Activated T-helper 1 cell treated with anti-CD3 and anti-CD28 coated beads, Interleukin-12 subunit alpha, Interleukin-12 subunit beta, Interleukin-2, Interleukin-4 antibody, amounts not matched to agents 30 ng/mL and 10 ng/mL and 1 ng/mL, durations not matched to agents 14 hours and 24 hours and 36 hours (primary cell): ENCODE data around the gene ROBO2. TPM values are rescaled to one million over a fixed set of nuclear protein-coding genes. Genes with fewer than 3 reads are reported as not detected.

Source experiments
- DNase-seq: peaks from one replicate; pipeline ENCODE4 v3.0.0; 2021; ENCODE audit warnings: low spot score
- H3K27ac Mint-ChIP-seq: one replicate; pipeline ENCODE4 v1.8.0; 2021; ENCODE audit warnings: mild to moderate bottlenecking, mixed read lengths
- H3K27me3 Mint-ChIP-seq: one replicate; pipeline ENCODE4 v1.8.0; 2022; ENCODE audit warnings: mild to moderate bottlenecking, moderate library complexity, mixed read lengths; ENCODE audit not compliant: insufficient read depth
- H3K36me3 Mint-ChIP-seq: one replicate; pipeline ENCODE4 v1.8.0; 2021; ENCODE audit warnings: low read depth, mixed read lengths
- H3K4me1 Mint-ChIP-seq: one replicate; pipeline ENCODE4 v1.8.0; 2021; ENCODE audit warnings: low read depth, mixed read lengths
- H3K4me3 Mint-ChIP-seq: one replicate; pipeline ENCODE4 v1.8.0; 2021; ENCODE audit warnings: mild to moderate bottlenecking, moderate library complexity, mixed read lengths
- H3K9me3 Mint-ChIP-seq: one replicate; pipeline ENCODE4 v1.8.0; 2021; ENCODE audit warnings: mixed read lengths
- intact Hi-C: fragments of 100-400 bp; cut with micrococcal nuclease; formaldehyde crosslinking; loops from one replicate; pipeline ENCODE4 v1.15.1; 2024
- total RNA-seq: library from RNA; stranded (reverse); gene quantifications from 2 replicates; pipeline ENCODE4 v1.2.3, GENCODE V29; 2022

Gene ROBO2
- total RNA-seq, 1 donor from 2014 or later, result not detected

DNA sequence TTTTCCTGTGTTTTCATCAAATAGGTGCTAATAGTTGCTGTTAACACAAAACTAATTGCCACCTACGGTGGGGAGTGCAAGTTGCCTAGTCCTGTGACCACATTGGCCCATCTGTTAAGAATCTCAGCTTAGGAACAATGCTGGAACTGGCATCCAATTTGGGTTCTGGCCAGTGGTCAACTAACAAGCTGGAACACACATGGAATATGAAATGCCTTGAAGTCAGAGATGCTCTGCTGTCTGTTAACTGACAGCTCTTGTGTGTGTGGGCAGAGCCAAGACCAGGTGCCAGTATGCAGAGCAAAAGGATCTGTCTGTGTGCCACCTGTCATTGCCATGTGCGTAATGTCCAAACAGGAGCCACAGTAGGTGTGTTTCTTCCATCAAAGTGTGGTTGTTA is 460.8 kb downstream of the ROBO2 start:
- no peaks in the 10 kb centered on the region for H3K36me3 Mint-ChIP-seq
- no peak overlapping the region for H3K4me3 Mint-ChIP-seq
- no peaks in the 10 kb centered on the region for H3K27me3 Mint-ChIP-seq
- H3K27ac Mint-ChIP-seq, result no peak overlapping the region
- no peak for DNase-seq
- no peaks in the 10 kb centered on the region for H3K4me1 Mint-ChIP-seq
- intact Hi-C loops, result no loop called here
- no peaks in the 10 kb centered on the region for H3K9me3 Mint-ChIP-seq

DNA sequence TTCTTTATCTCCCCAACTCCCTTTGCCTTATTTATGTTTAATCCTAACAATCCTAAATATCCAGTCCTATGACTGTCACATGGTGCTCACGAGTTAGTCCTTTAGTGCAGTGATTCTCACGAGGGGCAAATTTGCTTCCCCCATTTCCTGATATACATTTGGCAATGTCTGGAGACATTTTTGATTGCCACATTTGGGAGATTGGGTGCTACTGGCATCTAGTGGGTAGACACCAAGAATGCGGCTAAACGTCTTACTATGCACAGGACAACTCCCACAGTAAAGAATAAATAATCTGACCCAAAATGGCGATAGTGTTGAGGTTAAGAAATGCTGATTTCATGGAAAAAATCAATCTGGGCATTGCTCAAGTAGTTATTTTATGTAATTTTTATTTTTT is 466.5 kb downstream of the ROBO2 start:
- Mint-ChIP-seq H3K27me3 (no peaks in the 10 kb centered on the region), H3K36me3 (no peaks in the 10 kb centered on the region), H3K4me1 (no peaks in the 10 kb centered on the region), H3K9me3 (peaks cover 9% of the 10 kb centered on the region), H3K27ac (no peak overlapping the region), H3K4me3 (no peak overlapping the region)
- no peak for DNase-seq
- intact Hi-C loops, result no loop called here

GRCh38 chr3:77513542-77513941 is 473.6 kb downstream of the ROBO2 start:
- H3K27me3 Mint-ChIP-seq, result no peaks in the 10 kb centered on the region
- no peak overlapping the region for H3K4me3 Mint-ChIP-seq
- H3K4me1 Mint-ChIP-seq, result no peaks in the 10 kb centered on the region
- intact Hi-C loops, result no loop called here
- peaks cover 15% of the 10 kb centered on the region for H3K9me3 Mint-ChIP-seq
- DNase-seq, result no peak
- H3K27ac Mint-ChIP-seq, result no peak overlapping the region
- H3K36me3 Mint-ChIP-seq, result no peaks in the 10 kb centered on the region

GRCh38 chr3:77514766-77515165 is 474.9 kb downstream of the ROBO2 start:
- no peak overlapping the region for H3K4me3 Mint-ChIP-seq
- H3K27me3 Mint-ChIP-seq, result no peaks in the 10 kb centered on the region
- intact Hi-C loops, result no loop called here
- H3K4me1 Mint-ChIP-seq, result no peaks in the 10 kb centered on the region
- DNase-seq, result no peak
- peaks cover 15% of the 10 kb centered on the region for H3K9me3 Mint-ChIP-seq
- H3K36me3 Mint-ChIP-seq, result no peaks in the 10 kb centered on the region
- H3K27ac Mint-ChIP-seq, result no peak overlapping the region

GRCh38 chr3:77524463-77524862 is 484.6 kb downstream of the ROBO2 start:
- no peaks in the 10 kb centered on the region for H3K27me3 Mint-ChIP-seq
- H3K9me3 Mint-ChIP-seq, result peaks cover 6% of the 10 kb centered on the region
- H3K27ac Mint-ChIP-seq, result no peak overlapping the region
- intact Hi-C loops, result no loop called here
- H3K36me3 Mint-ChIP-seq, result no peaks in the 10 kb centered on the region
- DNase-seq, result no peak
- no peaks in the 10 kb centered on the region for H3K4me1 Mint-ChIP-seq
- H3K4me3 Mint-ChIP-seq, result no peak overlapping the region

GRCh38 chr3:77524946-77525682 is 485.2 kb downstream of the ROBO2 start:
- no peaks in the 10 kb centered on the region for H3K27me3 Mint-ChIP-seq
- H3K9me3 Mint-ChIP-seq, result peaks cover 6% of the 10 kb centered on the region
- no peak overlapping the region for H3K4me3 Mint-ChIP-seq
- no peaks in the 10 kb centered on the region for H3K4me1 Mint-ChIP-seq
- intact Hi-C loops, result no loop called here
- H3K36me3 Mint-ChIP-seq, result no peaks in the 10 kb centered on the region
- DNase-seq, result no peak
- H3K27ac Mint-ChIP-seq, result no peak overlapping the region

- intact Hi-C loops, result no loop called here
- H3K9me3 Mint-ChIP-seq, result peaks cover 6% of the 10 kb centered on the region
- no peaks in the 10 kb centered on the region for H3K27me3 Mint-ChIP-seq
- H3K4me1 Mint-ChIP-seq, result no peaks in the 10 kb centered on the region
- DNase-seq, result no peak
- no peaks in the 10 kb centered on the region for H3K36me3 Mint-ChIP-seq
- no peak overlapping the region for H3K27ac Mint-ChIP-seq
- H3K4me3 Mint-ChIP-seq, result no peak overlapping the region
These were observed 486.7 kb downstream of the ROBO2 start for GRCh38 chr3:77526573-77527113.

- peaks cover 10% of the 10 kb centered on the region for H3K9me3 Mint-ChIP-seq
- no peak for DNase-seq
- no peaks in the 10 kb centered on the region for H3K4me1 Mint-ChIP-seq
- H3K27ac Mint-ChIP-seq, result no peak overlapping the region
- H3K27me3 Mint-ChIP-seq, result no peaks in the 10 kb centered on the region
- no peak overlapping the region for H3K4me3 Mint-ChIP-seq
- H3K36me3 Mint-ChIP-seq, result no peaks in the 10 kb centered on the region
- intact Hi-C loops, result no loop called here
These were observed 489.6 kb downstream of the ROBO2 start for GRCh38 chr3:77529522-77529921.

GRCh38 chr3:77530870-77531269 is 491.0 kb downstream of the ROBO2 start:
- DNase-seq, result no peak
- Mint-ChIP-seq H3K4me1 (no peaks in the 10 kb centered on the region), H3K27me3 (no peaks in the 10 kb centered on the region), H3K9me3 (peaks cover 10% of the 10 kb centered on the region), H3K27ac (no peak overlapping the region), H3K36me3 (no peaks in the 10 kb centered on the region), H3K4me3 (no peak overlapping the region)
- intact Hi-C loops, result no loop called here

GRCh38 chr3:77535116-77535515 is 495.2 kb downstream of the ROBO2 start:
- Mint-ChIP-seq H3K4me1 (no peaks in the 10 kb centered on the region), H3K9me3 (peaks cover 21% of the 10 kb centered on the region), H3K4me3 (no peak overlapping the region), H3K36me3 (no peaks in the 10 kb centered on the region), H3K27ac (no peak overlapping the region), H3K27me3 (no peaks in the 10 kb centered on the region)
- no peak for DNase-seq
- intact Hi-C loops, result no loop called here

- DNase-seq, result no peak
- Mint-ChIP-seq H3K27me3 (no peaks in the 10 kb centered on the region), H3K36me3 (no peaks in the 10 kb centered on the region), H3K9me3 (peaks cover 21% of the 10 kb centered on the region), H3K27ac (no peak overlapping the region), H3K4me3 (no peak overlapping the region), H3K4me1 (no peaks in the 10 kb centered on the region)
- intact Hi-C loops, result no loop called here
These were observed 496.3 kb downstream of the ROBO2 start for GRCh38 chr3:77536038-77536775.

DNA sequence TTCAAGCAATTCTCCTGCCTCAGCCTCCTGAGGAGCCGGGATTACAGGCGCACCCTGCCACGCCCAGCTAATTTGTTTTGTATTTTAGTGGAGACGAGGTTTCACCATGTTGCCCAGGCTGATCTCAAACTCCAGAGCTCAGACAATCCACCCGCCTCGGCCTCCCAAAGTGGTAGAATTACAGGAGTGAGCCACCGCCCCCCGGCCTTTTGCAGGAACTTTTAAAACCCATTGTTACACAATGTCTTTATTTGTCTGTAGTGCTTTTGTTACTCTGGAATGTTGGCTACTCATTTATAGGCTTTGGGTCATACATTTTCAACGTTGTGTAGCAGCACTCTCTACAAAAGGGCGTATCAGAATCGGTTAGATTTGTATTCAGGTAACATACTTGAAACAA is 499.1 kb downstream of the ROBO2 start:
- Mint-ChIP-seq H3K9me3 (peaks cover 25% of the 10 kb centered on the region), H3K4me1 (no peaks in the 10 kb centered on the region), H3K27me3 (no peaks in the 10 kb centered on the region), H3K36me3 (no peaks in the 10 kb centered on the region), H3K4me3 (no peak overlapping the region), H3K27ac (no peak overlapping the region)
- no peak for DNase-seq
- intact Hi-C loops, result no loop called here

- Mint-ChIP-seq H3K4me3 (no peak overlapping the region), H3K27me3 (no peaks in the 10 kb centered on the region), H3K27ac (no peak overlapping the region), H3K4me1 (no peaks in the 10 kb centered on the region), H3K36me3 (no peaks in the 10 kb centered on the region), H3K9me3 (peaks cover 25% of the 10 kb centered on the region)
- no peak for DNase-seq
- intact Hi-C loops, result no loop called here
These were observed 499.8 kb downstream of the ROBO2 start for GRCh38 chr3:77539677-77540076.
